ENCODE data around the gene SRGAP3.

SRGAP3 gene

GRCh38 chr3:9223672-9224071 is 25.8 kb downstream of the SRGAP3 start:
- DNase-seq: no peak

- DNase-seq: no peak
These were observed 26.3 kb downstream of the SRGAP3 start for GRCh38 chr3:9222956-9223639.

GRCh38 chr3:9222049-9222448 is 27.4 kb downstream of the SRGAP3 start:
- DNase-seq: peak in 1 of 5 donors; percentile 17

GRCh38 chr3:9218514-9218846 is 31.0 kb downstream of the SRGAP3 start:
- no peak for DNase-seq

- DNase-seq: no peak
These were observed 31.5 kb downstream of the SRGAP3 start for GRCh38 chr3:9217784-9218513.

- no peak for DNase-seq
These were observed 32.7 kb downstream of the SRGAP3 start for GRCh38 chr3:9216736-9217135.

GRCh38 chr3:9214599-9214998 is 34.8 kb downstream of the SRGAP3 start:
- DNase-seq: no peak

- no peak for DNase-seq
These were observed 35.3 kb downstream of the SRGAP3 start for GRCh38 chr3:9214185-9214584.

- DNase-seq: no peak
These were observed 36.3 kb downstream of the SRGAP3 start for GRCh38 chr3:9213019-9213634.

GRCh38 chr3:9211155-9211950 is 38.1 kb downstream of the SRGAP3 start:
- no peak for DNase-seq

- DNase-seq: no peak
These were observed 39.7 kb downstream of the SRGAP3 start for GRCh38 chr3:9209777-9210176.

GRCh38 chr3:9208605-9209152 is 40.8 kb downstream of the SRGAP3 start:
- no peak for DNase-seq

- no peak for DNase-seq
These were observed 42.2 kb downstream of the SRGAP3 start for GRCh38 chr3:9207116-9207763.

GRCh38 chr3:9206287-9206686 is 43.2 kb downstream of the SRGAP3 start:
- DNase-seq: no peak

- no peak for DNase-seq
These were observed 43.9 kb downstream of the SRGAP3 start for GRCh38 chr3:9205345-9206143.

- no peak for DNase-seq
These were observed 45.0 kb downstream of the SRGAP3 start for GRCh38 chr3:9204253-9204992.

GRCh38 chr3:9203317-9203716 is 46.1 kb downstream of the SRGAP3 start:
- no peak for DNase-seq

GRCh38 chr3:9202546-9202945 is 46.9 kb downstream of the SRGAP3 start:
- no peak for DNase-seq

- no peak for DNase-seq
These were observed 47.5 kb downstream of the SRGAP3 start for GRCh38 chr3:9201955-9202354.

- no peak for DNase-seq
These were observed 48.2 kb downstream of the SRGAP3 start for GRCh38 chr3:9201266-9201665.

GRCh38 chr3:9199775-9200174 is 49.7 kb downstream of the SRGAP3 start:
- no peak for DNase-seq

Data from T-helper 1 cell (primary cell).